Measurements from ENCODE around the gene PACSIN3. TPM values are rescaled to one million over a fixed set of nuclear protein-coding genes. Genes with fewer than 3 reads are reported as not detected.

PACSIN3 gene
- total and polyA plus RNA-seq, 2 of the 13 experiments (the other 11 are each of a cell fraction or from before 2014, with no cell fraction given) = 47.9 to 93.3 TPM

GRCh38 chr11:47189100-47189834 lies 3.0 kb upstream of the PACSIN3 start (continued):
- TF ChIP-seq ZNF431 (CRISPR knock-in tag; IDR thresholded peaks at IDR 0.05; ENCODE audit: borderline replicate concordance, low read depth) (no peak; the same call in 1 of the 2 replicates), ZFP36 (IDR thresholded peaks at IDR 0.05; ENCODE audit: borderline replicate concordance, low read depth, low read length, partially characterized antibody) (no peak), ZNF326 (CRISPR knock-in tag; IDR thresholded peaks at IDR 0.05; ENCODE audit: borderline replicate concordance) (no peak; the same call in 1 of the 2 replicates), CHD2 (IDR thresholded peaks at IDR 0.05; ENCODE audit: low read depth, low read length) (no peak), CBX2 (IDR thresholded peaks at IDR 0.05; ENCODE audit: low read depth, low read length) (no peak), CBX2 (CRISPR knock-in tag; IDR thresholded peaks at IDR 0.05; ENCODE audit: low read depth) (no peak), ZNF451 (CRISPR knock-in tag; IDR thresholded peaks at IDR 0.05) (no peak), GATAD2A (CRISPR knock-in tag; IDR thresholded peaks at IDR 0.05) (peak; percentile 99), RAD51 (IDR thresholded peaks at IDR 0.05; ENCODE audit: borderline replicate concordance) (peak; percentile 93), SATB2 (CRISPR knock-in tag; IDR thresholded peaks at IDR 0.05) (no peak), HNRNPL (IDR thresholded peaks at IDR 0.05; ENCODE audit: low read depth, low read length) (no peak), MLX (CRISPR knock-in tag; IDR thresholded peaks at IDR 0.05) (peak; percentile 78), ZNF652 (CRISPR knock-in tag; IDR thresholded peaks at IDR 0.05; ENCODE audit: borderline replicate concordance, low read depth) (no peak), ZNF83 (CRISPR knock-in tag; IDR thresholded peaks at IDR 0.05; ENCODE audit: borderline replicate concordance) (no peak)
- TF ChIP-seq, protein P1, sequence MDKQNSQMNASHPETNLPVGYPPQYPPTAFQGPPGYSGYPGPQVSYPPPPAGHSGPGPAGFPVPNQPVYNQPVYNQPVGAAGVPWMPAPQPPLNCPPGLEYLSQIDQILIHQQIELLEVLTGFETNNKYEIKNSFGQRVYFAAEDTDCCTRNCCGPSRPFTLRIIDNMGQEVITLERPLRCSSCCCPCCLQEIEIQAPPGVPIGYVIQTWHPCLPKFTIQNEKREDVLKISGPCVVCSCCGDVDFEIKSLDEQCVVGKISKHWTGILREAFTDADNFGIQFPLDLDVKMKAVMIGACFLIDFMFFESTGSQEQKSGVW (CRISPR knock-in tag; IDR thresholded peaks at IDR 0.05; ENCODE audit: borderline replicate concordance) = no peak
- TF ChIP-seq, protein P2, sequence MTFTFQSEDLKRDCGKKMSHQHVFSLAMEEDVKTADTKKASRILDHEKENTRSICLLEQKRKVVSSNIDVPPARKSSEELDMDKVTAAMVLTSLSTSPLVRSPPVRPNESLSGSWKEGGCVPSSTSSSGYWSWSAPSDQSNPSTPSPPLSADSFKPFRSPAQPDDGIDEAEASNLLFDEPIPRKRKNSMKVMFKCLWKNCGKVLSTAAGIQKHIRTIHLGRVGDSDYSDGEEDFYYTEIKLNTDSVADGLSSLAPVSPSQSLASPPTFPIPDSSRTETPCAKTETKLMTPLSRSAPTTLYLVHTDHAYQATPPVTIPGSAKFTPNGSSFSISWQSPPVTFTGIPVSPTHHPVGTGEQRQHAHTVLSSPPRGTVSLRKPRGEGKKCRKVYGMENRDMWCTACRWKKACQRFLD (CRISPR knock-in tag; IDR thresholded peaks at IDR 0.05; ENCODE audit: borderline replicate concordance) = no peak
- TF ChIP-seq, protein P3, sequence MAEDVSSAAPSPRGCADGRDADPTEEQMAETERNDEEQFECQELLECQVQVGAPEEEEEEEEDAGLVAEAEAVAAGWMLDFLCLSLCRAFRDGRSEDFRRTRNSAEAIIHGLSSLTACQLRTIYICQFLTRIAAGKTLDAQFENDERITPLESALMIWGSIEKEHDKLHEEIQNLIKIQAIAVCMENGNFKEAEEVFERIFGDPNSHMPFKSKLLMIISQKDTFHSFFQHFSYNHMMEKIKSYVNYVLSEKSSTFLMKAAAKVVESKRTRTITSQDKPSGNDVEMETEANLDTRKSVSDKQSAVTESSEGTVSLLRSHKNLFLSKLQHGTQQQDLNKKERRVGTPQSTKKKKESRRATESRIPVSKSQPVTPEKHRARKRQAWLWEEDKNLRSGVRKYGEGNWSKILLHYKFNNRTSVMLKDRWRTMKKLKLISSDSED (CRISPR knock-in tag; IDR thresholded peaks at IDR 0.05) = no peak
- TF ChIP-seq, protein P4, sequence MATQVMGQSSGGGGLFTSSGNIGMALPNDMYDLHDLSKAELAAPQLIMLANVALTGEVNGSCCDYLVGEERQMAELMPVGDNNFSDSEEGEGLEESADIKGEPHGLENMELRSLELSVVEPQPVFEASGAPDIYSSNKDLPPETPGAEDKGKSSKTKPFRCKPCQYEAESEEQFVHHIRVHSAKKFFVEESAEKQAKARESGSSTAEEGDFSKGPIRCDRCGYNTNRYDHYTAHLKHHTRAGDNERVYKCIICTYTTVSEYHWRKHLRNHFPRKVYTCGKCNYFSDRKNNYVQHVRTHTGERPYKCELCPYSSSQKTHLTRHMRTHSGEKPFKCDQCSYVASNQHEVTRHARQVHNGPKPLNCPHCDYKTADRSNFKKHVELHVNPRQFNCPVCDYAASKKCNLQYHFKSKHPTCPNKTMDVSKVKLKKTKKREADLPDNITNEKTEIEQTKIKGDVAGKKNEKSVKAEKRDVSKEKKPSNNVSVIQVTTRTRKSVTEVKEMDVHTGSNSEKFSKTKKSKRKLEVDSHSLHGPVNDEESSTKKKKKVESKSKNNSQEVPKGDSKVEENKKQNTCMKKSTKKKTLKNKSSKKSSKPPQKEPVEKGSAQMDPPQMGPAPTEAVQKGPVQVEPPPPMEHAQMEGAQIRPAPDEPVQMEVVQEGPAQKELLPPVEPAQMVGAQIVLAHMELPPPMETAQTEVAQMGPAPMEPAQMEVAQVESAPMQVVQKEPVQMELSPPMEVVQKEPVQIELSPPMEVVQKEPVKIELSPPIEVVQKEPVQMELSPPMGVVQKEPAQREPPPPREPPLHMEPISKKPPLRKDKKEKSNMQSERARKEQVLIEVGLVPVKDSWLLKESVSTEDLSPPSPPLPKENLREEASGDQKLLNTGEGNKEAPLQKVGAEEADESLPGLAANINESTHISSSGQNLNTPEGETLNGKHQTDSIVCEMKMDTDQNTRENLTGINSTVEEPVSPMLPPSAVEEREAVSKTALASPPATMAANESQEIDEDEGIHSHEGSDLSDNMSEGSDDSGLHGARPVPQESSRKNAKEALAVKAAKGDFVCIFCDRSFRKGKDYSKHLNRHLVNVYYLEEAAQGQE (IDR thresholded peaks at IDR 0.05; ENCODE audit: borderline replicate concordance in 1 of 2, low read depth in 1 of 2, low read length in 2 of 2) = peak in 1 of 2 experiments; percentile 62; a peak in 1 of 4 replicates
